Subcutaneous adipose tissue (tissue), 4 donors: Measurements from ENCODE around the gene LCN12. TPM values are rescaled to one million over a fixed set of nuclear protein-coding genes. Genes with fewer than 3 reads are reported as not detected.

ENCODE experiments used
- CTCF ChIP-seq: fragments of 450-650 bp; IDR thresholded peaks from one replicate; pipeline ENCODE4 v1.5.1; 2016; ENCODE audit warnings: low read depth, mild to moderate bottlenecking, control low read depth, antibody characterized with exemption, moderate library complexity
- total RNA-seq, 4 donors: library from RNA; depleted of rRNA; stranded (reverse); fragments of >200 nt; gene quantifications; one replicate each; pipeline ENCODE4 v1.1.0, GENCODE V29; 2016

The LCN12 gene
- total RNA-seq, 4 donors from 2014 or later, result not detected

- TF ChIP-seq CTCF, result no peak
These were observed 5.4 kb downstream of the LCN12 start for GRCh38 chr9:136957461-136957860.

GRCh38 chr9:136957901-136958300 lies 5.8 kb downstream of the LCN12 start:
- TF ChIP-seq CTCF, result no peak

- TF ChIP-seq CTCF, result no peak
These were observed 6.4 kb downstream of the LCN12 start for GRCh38 chr9:136958473-136958872.

GRCh38 chr9:136958898-136959850 lies 7.1 kb downstream of the LCN12 start:
- no peak for TF ChIP-seq CTCF

- no peak for TF ChIP-seq CTCF
These were observed 8.3 kb downstream of the LCN12 start for GRCh38 chr9:136960212-136960937.

- TF ChIP-seq CTCF, result no peak
These were observed 8.8 kb downstream of the LCN12 start for GRCh38 chr9:136960938-136961275.
